NCI-H2171 treated with DMSO at 0.1 percent for 48 hours (cell line): ENCODE measurements around the gene DNAJC18.
"Not testable (repeated sequence)": the region's sequence is repeated elsewhere in the genome, so short reads cannot be mapped to it uniquely, and the experiment has no call there.

Source experiments
- DNase-seq: peaks from one replicate; lab custom pipeline; 2025; lab: John Stamatoyannopoulos, UW

Gene DNAJC18

DNA sequence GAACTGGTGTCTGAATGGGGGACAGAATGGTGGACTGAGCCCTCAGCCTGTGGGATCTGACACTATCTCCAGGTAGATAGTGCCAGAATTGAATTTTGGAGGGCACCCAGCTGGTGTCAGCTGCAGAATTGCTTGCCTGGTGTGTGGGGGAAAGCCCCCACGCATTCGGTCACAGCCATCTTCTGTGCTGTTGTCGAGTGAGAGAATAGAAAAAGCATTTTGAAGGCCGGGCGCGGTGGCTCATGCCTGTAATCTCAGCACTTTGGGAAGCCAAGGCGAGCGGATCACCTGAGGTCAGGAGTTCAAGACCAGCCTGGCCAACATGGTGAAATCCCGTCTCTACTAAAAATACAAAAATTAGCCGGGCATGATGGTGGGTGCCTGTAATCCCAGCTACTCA, 52.4 kb downstream of the DNAJC18 start:
- DNase-seq, result not testable (repeated sequence)

DNA sequence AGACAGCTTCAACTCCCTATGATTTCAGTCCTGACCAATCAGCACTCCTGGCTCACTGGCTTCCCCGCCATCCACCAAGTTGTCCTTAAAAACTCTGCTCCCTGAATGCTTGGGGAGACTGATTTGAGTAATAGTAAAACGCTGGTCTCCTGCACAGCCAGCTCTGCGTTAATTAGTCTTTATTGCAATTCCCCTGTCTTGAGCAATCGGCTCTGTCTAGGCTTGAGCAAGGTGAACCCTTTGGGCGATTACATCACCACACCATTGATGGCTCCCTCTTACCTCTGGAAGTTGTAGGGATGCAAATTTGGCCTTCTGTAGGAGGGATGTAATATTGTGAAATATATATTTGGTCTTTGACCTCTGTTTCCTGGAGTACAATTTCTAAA, 53.3 kb downstream of the DNAJC18 start:
- no peak for DNase-seq

DNA sequence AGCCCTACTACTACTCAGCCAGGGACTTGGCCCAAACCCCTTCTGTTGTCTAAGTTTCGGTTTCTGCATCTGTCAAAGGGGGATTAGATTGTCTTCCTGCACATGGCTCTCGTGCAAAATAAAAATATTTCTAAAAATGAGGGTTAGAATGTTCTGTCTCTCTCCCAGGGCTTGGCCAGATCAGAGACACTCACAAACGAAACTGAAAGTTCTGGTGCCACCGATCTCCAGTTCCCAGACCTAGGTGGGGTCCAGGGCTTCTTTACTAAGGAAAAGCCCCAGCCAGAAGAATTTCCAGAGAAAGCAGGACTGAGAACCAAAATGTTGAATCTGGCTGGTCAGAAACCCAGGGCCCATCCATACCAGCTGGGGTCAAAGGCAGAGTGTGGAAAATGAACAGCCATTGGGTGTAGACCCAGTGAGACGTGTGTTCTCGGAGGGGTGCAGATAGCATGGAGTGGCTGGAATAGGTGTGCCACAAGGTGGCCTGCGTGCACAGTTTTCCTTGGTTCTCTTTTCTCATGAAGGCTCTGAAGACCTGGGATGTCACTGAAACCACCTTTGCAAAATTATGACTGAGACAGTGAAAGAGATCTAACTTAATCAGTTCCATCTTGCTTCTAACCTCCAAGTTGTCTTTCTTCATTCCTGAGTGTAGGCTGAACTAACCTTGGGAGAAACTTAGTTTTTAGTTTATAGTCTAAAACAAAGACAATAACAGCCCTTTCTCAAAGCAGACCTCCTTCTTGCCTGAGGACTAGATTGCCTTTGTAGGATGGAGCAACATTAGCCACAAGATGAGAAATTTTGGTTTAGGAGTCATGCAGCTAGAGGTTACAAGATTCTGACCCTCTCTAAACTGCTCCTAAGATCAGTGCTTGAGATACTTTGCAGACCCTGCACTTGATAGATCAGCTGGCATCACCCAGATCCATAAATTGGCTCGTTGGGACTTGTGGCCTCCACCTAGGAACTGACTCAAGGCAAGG, 54.0 kb downstream of the DNAJC18 start:
- DNase-seq, result no peak

DNA sequence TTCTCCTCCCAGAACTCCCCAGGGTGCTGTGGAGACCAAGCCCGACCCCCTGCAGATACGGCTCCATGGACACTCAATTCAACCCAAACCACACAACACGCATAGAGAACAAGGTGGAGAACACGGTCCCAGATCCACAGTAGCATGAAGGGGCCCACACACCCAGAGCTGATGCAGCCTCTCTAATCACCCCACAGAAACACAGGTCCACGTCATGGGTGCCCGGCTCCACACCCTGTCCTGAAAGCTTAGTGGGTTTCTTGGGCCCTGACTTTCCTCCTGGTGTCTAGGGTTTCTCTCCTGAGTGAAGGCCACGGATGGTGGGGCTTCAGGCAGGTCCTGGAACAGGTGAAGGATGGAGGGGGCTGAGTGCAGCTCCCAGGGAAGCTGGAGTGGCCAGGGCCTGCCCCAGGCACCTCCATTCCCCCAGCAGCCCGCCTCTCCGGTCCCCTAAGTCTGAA, 54.7 kb downstream of the DNAJC18 start:
- no peak for DNase-seq

DNA sequence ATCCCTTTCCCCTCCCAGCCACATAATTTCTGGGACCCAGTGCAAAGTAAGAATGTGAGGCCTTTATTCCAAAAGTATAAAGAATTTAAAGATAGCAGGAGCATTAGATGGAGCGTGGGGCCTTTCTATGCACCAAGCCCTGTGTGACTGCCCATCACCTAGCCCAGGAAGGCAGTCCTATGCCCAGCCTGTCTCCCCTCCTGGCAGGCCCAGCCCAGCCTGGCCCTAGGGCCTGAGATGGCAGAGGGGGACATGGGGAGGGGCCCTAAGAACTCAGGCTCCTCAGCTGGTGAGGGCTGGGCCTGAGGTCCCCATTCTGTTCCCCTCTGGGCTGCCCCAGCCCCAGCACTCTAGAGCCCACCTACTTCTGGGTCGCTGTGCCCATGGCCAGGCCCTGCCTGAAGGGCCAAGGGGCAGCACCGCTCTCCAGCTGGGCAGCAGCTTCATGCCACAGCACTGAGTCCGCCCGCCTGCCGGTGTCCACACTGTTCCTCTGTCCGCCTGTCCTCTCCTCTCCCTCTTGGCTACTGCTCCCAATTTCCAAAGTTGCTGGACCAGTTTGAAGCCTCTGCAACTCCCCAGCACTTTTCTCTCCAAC, 55.2 kb downstream of the DNAJC18 start:
- no peak for DNase-seq

DNA sequence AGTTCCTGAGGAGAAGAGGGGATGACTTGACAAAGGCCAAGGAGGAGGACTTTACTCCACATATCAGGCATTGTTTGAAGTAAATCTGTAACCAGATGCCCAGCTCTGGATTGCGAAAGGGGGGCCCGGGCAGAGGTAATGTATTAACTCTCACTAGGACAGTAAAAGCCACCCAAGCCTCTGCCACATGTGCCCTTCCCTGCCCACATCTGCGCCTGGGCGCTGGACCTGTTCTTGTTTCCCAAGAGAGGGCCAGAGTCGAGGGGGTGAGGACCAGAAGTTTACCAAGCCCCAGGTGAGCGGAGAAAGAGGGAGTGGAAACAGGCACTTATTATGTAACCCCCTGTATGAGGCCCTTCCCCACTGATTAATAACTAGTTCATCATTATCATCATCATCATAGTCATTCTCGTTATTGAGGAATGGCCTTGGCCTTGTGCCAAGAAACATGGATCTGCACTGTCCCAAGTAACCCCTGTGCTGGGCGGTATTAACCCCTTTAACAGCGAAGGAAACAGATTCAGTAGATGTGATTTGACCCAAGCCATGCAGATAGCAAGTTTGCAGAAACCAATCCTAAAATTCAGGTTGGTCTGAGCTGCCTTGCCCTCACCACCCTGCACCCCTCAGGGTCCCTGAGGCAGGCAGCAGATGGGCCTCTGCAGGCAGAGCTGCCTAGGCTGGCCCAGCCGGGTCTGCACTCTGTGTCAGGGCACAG, 55.9 kb downstream of the DNAJC18 start, which contains the start of gene SLC23A1:
Gene SLC23A1 (minus strand): TSS at position 23 of the 718 bp plus-strand sequence. CDS start 44 bp downstream, outside the sequence.
- DNase-seq, result peak; percentile 7

DNA sequence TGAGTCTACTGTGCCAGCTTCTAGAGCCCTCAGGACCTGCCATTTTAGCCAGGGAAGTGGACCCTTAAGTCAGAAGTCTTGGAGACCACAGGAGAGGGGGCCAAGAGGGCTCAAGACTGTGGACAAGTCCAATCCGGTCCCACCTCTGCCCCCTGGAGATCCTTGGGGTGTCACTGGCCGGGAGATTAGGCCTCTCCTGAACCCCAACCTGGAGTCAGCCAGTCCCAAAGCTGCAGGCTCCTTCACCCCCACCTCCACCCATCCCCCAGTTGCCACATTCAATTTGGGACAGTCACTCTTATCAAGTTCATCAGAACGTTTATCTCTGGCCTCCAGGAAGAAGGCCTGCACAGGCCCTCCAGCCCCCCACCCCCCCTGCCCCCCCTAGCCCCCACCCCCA, 56.5 kb downstream of the DNAJC18 start:
- DNase-seq, result no peak

DNA sequence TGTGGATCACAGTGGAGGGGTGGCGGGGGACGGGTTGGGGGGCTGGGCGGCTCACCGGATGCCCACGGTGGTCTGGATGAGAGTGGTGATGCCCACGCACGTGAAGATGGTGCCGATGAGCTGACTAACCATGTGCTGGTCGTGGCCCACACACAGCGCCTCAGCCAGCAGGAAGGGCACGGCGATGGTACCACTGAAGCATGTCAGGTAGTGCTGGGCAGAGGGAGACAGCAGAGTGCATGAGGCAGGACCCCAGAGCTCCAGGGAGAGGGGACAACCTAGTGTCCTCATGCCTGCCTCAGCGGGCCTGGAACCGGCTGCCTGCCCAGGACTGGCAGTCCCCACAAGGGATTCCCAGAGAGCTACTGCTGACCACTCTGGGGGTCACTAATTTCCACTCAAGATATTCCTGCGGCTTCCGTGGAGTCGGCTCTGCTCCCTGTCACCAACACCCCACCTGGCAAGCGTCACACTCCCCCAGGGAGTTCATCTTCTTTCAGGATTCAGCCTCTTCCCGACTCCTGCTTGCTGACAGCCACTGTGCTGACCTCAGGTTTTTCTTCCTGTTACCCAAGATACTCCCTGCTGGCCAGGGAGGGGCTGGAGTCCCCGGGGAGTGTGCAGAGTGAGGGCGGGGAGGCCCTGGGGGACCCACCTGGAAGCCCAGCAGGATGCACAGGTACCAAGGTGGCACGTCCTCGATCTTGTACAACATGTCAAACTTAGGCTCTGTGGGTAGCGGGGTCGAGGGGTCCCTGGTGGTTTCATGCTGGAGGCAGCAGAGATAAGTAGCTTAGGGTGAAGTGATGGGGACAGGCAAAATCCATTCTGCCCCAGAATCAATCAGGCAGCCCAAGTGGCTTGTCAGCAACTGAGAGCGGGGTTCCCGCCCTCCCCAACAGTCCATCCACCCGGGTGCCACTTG, 57.2 kb downstream of the DNAJC18 start:
- no peak for DNase-seq

DNA sequence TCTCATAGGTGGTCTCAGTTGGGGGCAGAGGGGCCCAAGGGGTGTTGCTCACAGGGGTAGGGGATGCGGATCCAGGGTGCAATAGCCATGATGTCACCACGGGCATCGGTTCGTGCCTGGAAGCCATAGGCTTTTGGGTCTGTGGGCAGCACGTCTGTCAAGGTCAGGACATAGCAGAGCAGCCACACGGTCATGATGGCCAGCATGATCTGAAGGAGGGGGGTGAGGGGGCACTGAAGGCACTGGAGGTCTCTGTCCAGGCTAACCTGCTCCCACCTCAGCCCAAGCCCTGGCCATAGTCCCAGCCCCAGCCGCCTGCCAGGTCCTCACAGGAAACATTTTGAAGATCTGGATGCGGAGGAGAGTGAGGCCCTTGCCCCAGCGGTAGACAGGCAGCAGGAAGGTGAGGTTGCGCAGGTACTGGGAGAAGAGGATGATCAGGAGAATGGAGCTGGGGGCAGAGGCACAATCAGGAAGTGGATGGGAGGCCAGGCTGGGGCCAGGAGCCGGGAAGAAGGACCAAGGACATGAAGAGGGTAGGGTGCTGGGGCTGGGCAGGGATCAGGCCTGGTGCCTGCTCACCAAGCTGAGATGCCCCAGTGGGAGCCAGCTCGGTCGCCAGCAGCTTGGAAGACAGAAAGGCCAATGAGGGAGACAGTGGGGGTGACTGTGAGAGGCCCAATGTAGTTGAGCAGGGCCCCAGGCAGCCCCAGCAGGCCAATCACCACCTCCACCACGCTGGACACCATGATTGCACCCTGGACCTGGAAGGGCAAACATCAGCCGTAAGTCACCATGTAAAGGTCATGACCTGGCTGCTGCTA, 59.5 kb downstream of the DNAJC18 start:
- DNase-seq, result no peak

DNA sequence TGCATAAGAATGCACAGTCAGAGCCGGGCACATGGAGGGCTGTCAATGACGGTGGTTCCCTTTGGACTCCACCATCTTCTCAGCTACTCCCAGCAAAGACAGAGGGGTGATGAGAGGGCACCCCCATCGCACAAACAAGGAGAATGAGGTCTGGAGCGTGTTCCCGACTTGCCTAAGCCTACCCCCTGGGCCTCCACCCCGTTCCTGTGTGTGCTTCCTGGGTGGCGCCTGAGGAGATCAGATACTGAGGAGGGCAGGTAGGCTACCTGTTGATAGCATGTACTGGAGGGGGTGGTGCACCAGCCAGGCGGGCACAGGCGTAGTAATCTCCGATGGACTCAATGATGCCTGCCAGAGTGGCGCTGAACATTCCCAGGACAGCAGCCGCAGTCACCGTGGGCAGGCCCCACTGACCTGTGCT, 60.4 kb downstream of the DNAJC18 start:
- DNase-seq, result no peak

DNA sequence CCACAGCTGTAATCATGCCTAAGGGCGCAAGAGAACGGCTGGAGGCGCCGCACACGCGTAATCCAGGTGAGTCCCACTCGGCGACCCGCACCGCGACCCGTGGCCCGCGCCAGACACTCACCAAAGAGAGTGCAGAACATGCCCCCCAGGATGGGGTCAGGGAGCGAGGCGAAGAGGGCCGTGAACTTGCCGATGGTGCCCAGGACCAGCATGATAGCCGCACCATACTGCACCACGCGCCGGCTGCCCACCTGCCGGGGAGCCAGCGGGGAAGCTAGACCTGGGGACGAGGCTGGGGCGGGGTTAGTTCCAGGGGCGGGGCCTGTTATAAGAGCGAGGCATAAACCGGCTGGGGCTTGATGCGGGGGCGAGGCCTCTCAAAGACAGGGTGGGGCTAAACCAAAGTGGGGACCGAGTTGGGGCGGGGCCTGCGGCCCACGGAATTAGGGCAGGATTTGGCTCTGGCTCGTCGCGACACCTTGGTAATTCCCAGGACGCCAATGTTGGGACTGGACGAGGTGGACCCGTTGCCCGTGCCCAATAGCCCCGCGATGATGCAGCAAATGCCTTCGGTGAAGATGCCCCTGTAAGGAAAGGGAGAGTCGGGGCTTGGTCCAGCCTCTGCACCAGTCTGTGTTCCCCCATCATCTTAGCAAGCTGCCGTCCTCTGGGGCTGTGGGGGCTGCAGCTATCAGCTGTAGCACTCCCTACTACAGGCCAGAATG, 61.1 kb downstream of the DNAJC18 start:
- DNase-seq, result no peak

DNA sequence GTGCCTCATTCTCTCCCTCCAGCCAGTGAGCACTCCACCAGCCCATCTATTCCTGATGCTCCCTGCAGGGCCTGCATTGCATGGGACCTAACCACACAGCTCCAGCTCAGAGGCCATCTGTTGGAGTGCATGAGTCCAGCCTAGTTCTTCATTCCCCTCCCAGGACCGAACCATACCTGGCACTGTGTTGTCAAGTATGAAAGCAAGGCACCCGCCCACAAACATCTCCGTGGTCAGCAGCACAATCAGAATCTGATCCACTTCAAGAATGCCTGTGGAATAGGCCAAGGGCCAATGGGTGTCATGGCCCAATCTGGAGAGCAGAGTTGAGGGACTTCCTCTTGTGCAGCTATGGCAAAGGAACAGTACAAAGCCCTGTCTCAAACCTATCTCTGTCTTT, 62.1 kb downstream of the DNAJC18 start:
- no peak for DNase-seq

DNA sequence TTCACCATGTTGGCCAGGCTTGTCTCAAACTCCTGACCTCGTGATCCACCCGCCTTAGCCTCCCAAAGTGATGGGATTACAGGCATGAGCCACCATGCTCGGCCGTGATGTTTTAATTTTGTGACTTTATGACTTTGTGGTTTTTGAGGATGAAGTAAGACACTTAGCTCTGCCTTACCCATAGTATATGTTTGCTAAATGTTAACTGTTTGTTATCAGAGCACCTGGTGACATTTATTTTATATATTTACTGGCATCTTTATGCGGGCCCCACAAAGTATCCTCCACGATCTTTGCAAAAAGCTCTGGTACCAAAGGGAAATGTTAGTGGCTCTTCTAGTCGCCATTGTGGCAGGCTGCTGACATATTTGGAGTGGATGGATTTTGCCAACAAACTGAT, 63.0 kb downstream of the DNAJC18 start:
- no peak for DNase-seq

DNA sequence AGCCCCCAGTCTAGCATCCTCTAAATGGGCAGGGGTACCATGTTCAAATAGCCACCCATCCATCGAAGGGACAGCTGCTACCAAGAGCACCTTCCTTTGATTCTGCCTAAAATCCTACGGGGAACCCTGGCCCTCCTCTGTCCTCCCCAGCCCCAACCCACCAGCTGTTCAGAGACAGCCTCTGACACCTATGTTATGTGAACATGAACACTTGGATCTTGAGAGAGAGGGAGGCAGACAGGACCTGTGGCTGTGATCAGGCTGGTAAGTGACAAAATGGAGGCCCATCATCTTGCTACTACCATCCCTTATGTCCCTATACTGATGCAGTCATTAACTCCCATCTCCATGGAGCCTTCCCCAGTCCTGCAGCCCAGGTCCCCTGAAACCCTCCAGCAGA, 64.4 kb downstream of the DNAJC18 start:
- DNase-seq, result no peak

DNA sequence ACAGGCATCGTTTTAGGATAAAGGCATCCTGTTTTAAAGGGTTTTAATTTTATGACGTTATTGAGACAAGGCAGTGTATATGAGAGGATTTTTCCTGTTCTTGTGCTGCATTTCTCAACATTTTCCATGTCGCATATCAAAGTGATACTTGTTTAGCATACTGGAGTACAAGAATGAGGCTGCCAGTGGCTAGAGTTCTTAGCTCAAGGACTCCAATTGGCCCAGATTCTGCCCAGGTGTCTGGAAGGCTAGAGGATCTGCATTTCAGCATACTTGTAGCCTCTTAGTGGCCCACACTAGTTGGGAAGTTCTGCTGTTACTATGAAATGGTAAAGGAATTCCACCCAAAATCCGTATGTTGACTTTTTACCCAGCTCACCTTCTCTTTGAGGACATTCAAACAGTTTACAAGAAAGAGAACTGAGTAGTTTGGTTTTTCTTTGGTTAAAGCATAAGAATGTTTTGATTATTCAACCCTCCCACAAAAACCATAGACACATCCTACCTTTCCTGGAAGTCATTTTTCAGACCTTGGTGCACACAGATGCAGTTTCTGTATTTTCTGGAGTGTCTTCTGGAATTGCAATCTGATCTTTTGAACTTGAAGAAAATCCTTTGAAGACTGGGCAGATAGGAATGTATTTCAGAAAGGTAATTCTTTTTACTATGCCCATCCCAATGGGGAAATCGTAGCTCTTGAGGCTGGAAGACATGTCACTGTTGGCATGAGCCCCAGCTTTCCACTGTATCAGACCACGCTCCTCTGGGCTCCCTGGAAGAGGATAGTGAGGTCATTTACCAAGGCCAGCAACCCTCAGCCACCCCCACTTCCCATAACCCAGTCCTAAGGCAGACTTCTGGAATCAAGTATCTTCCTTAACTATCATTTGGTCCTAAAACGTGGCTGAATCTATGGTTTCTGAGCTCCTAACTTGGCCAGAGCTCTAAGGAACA, 67.6 kb downstream of the DNAJC18 start:
- DNase-seq, result no peak

DNA sequence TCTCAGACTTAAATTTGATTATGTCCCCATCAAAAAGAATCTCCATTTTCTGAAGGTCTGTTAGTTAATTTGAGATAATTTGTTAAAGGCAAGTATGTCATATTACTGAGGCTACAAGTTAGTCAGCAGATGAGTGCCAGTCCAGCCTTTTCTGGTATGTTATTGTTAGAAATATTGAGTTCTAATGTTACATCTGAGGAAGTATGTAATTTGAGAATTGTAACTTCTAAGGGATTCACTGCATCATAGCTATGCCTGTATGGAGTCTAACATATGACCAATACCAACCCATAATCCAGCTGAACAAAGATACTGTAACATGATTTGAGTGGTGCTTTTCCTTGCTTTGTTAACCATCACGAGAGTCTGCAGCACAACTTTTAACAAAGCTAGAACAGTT, 70.1 kb downstream of the DNAJC18 start:
- no peak for DNase-seq

DNA sequence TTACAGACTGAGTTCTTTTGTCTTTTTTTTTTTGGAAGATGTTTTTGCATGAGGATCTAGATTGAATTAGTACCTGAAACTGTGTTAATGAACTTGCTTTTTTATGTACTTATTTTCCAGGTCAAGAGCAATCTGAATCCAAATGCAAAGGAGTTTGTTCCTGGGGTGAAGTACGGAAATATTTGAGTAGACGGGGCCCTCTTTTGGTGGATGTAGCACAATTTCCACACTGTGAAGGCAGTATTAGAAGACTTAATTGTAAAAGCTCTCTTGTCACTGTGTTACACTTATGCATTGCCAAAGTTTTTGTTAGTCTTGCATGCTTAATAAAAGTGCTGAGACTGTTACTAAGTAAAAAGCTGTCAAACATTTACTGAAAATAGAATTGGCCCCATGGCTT, 70.7 kb downstream of the DNAJC18 start:
- no peak for DNase-seq

DNA sequence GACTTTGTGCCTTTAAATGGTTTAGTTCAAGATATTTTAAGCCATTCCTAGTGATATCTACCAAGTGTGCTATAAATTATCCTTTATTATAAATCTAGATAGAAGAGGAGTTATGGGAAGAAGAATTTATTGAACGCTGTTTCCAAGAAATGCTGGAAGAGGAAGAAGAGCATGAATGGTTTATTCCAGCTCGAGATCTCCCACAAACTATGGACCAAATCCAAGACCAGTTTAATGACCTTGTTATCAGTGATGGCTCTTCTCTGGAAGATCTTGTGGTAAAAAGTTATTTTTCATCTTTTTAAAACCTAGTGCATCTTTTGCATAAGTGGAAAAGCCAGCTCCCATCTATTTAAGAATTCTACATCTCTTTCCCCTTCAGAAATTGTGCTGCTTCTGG, 74.9 kb downstream of the DNAJC18 start:
- DNase-seq, result no peak

DNA sequence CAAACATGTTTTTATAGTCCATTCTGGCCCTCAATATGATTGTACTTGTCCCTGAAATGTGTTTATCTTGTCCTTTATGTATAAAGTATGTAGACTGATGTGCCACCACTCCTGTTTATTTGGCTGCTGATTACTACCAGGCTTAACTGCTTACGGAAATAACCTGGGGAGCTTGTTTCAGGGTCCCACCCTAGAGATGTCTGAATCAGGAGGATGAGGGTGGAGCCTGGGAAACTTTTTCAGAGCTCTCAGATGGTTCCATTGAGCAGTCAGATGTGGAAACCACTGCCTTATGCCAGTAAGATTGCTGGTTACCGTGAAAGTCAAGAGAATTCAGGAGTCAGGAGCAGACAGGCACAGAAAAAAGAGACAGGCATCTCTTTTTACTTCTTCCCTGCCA, 75.4 kb downstream of the DNAJC18 start:
- no peak for DNase-seq
